Neural cell (in vitro differentiated cells): ENCODE data around the gene SIN3A. TPM values are rescaled to one million over a fixed set of nuclear protein-coding genes. Genes with fewer than 3 reads are reported as not detected.

Source experiments
- H2AFZ ChIP-seq: fragments of 200-600, 300-800 bp; sonication (generic), shearing (Covaris generic); 2 replicates; pipeline ENCODE4 v1.6.0; 2014; ENCODE audit warnings: low read depth, mild to moderate bottlenecking, antibody characterized with exemption, low read length, moderate library complexity
- H3F3A ChIP-seq: fragments of 200-600 bp; shearing (Covaris generic); 2 replicates; pipeline ENCODE4 v1.6.1; 2016; ENCODE audit warnings: mild to moderate bottlenecking, moderate library complexity, mixed read lengths, antibody characterized with exemption, low read length; ENCODE audit not compliant: insufficient read depth, poor library complexity, severe bottlenecking
- H3K27ac ChIP-seq: fragments of 200-600, 300-800 bp; sonication (generic), shearing (Covaris generic); 2 replicates; pipeline ENCODE4 v1.5.1; 2014; ENCODE audit warnings: mild to moderate bottlenecking, low read length, moderate library complexity
- H3K27me3 ChIP-seq: fragments of 300-800, 200-600 bp; sonication (generic), shearing (Covaris generic); 2 replicates; pipeline ENCODE4 v1.6.0; 2014; ENCODE audit warnings: mild to moderate bottlenecking, low read depth, low read length, moderate library complexity; ENCODE audit not compliant: insufficient read depth
- H3K36me3 ChIP-seq: fragments of 300-800, 200-600 bp; sonication (generic), shearing (Covaris generic); 2 replicates; pipeline ENCODE4 v1.5.1; 2014; ENCODE audit warnings: mild to moderate bottlenecking, antibody characterized with exemption, low read length, moderate library complexity; ENCODE audit not compliant: insufficient read depth
- H3K4me2 ChIP-seq: fragments of 300-800, 200-600 bp; sonication (generic), shearing (Covaris generic); 2 replicates; pipeline ENCODE4 v1.6.0; 2014; ENCODE audit warnings: mild to moderate bottlenecking, low read length
- H3K4me3 ChIP-seq: fragments of 300-800, 200-600 bp; sonication (generic), shearing (Covaris generic); 2 replicates; pipeline ENCODE4 v1.5.1; 2014; ENCODE audit warnings: mild to moderate bottlenecking, low read length, moderate library complexity
- H3K79me2 ChIP-seq: fragments of 200-600 bp; shearing (Covaris generic); replicated peaks from 2 replicates; pipeline ENCODE4 v1.6.0; 2014; ENCODE audit warnings: mild to moderate bottlenecking, low read length, moderate library complexity; ENCODE audit not compliant: insufficient read depth
- H3K9ac ChIP-seq: fragments of 300-800, 200-600 bp; sonication (generic), shearing (Covaris generic); 2 replicates; pipeline ENCODE4 v1.6.1; 2016; ENCODE audit warnings: mild to moderate bottlenecking, low read length, mixed read lengths
- H3K9me2 ChIP-seq: fragments of 200-600 bp; shearing (Covaris generic); 2 replicates; pipeline ENCODE4 v1.6.1; 2016; ENCODE audit warnings: mild to moderate bottlenecking, low read length, mixed read lengths; ENCODE audit not compliant: insufficient read depth
- H3K9me3 ChIP-seq: fragments of 200-600, 300-800 bp; sonication (generic), shearing (Covaris generic); 2 replicates; pipeline ENCODE4 v1.6.1; 2016; ENCODE audit warnings: mild to moderate bottlenecking, mixed run types, low read length, moderate library complexity, mixed read lengths
- H4K20me1 ChIP-seq: fragments of 200-600 bp; shearing (Covaris generic); 2 replicates; pipeline ENCODE4 v1.6.1; 2016; ENCODE audit warnings: mild to moderate bottlenecking, mixed run types; ENCODE audit not compliant: insufficient read depth
- EP300 ChIP-seq: fragments of 450-650 bp; conservative IDR thresholded peaks from 2 replicates; pipeline ENCODE4 v1.6.1; 2014; ENCODE audit warnings: antibody characterized with exemption, mild to moderate bottlenecking, moderate library complexity; ENCODE audit not compliant: poor library complexity, severe bottlenecking
- EZH2 ChIP-seq: fragments of 200-600, 300-800 bp; shearing (Covaris generic), sonication (generic); IDR thresholded peaks from 2 replicates; pipeline ENCODE4 v1.6.1; 2014; ENCODE audit warnings: antibody characterized with exemption, low read length, borderline replicate concordance, mild to moderate bottlenecking; ENCODE audit not compliant: insufficient read depth, poor library complexity, severe bottlenecking
- MXI1 ChIP-seq: fragments of 450-650 bp; conservative IDR thresholded peaks from 2 replicates; pipeline ENCODE4 v1.6.1; 2014; ENCODE audit warnings: antibody characterized with exemption, mild to moderate bottlenecking; ENCODE audit not compliant: poor library complexity, severe bottlenecking
- POLR2AphosphoS5 ChIP-seq: IDR thresholded peaks from 2 replicates; pipeline ENCODE4 v1.6.1; 2012
- RAD21 ChIP-seq: fragments of 450-650 bp; conservative IDR thresholded peaks from 2 replicates; pipeline ENCODE4 v1.6.1; 2014; ENCODE audit warnings: antibody characterized with exemption, mild to moderate bottlenecking, moderate library complexity
- SMC3 ChIP-seq: fragments of 450-650 bp; conservative IDR thresholded peaks from 2 replicates; pipeline ENCODE4 v1.6.1; 2014; ENCODE audit warnings: antibody characterized with exemption, mild to moderate bottlenecking, moderate library complexity; ENCODE audit not compliant: poor library complexity
- TAF1 ChIP-seq: IDR thresholded peaks from 2 replicates; pipeline ENCODE4 v1.6.1; 2012; ENCODE audit warnings: low read depth
- polyA plus RNA-seq: library from polyadenylated mRNA; depleted of rRNA; stranded (reverse); fragments of >200 nt; gene quantifications from 2 replicates; pipeline ENCODE4 v1.2.3, GENCODE V29; 2014
- TF ChIP-seq, protein P1 (sequence below): IDR thresholded peaks from 2 replicates; pipeline ENCODE4 v1.6.1; 2012; ENCODE audit warnings: borderline replicate concordance
- TF ChIP-seq, protein P2 (sequence below): fragments of 450-650 bp; IDR thresholded peaks from 2 replicates; pipeline ENCODE4 v1.5.1; 2014; ENCODE audit warnings: antibody characterized with exemption, mild to moderate bottlenecking, moderate library complexity; ENCODE audit not compliant: poor library complexity, severe bottlenecking

Gene SIN3A
- polyA plus RNA-seq, 1 donor from 2014 or later: 13.7 TPM

DNA sequence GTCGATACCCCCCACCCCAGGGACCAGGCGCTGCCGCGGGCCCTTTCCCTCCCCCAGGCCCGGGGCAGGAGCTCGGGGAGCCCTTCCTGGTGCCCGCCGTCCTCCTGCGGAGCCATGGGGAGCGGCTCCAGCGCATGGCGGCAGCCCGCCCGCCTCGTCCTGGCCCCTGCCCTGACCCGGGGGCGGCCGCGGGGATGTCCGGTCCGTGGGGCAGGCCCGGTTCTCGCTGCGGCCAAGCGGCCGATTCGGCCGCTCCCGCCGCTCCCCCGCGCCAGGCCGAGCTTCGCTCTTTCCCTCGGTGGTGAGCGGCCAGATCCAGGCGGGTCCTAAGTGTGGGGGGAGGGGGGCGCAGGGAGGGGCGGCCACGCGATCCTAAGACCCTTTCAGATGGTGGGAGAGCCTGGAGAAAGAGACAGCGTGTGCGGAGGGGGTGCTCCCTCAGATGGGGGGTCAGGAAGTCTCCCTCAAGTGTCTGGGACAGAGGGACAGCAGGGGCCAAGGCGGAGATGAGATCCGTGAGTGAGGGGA lies 103.4 kb downstream of the SIN3A start:
- Histone ChIP-seq H3K4me3 (peak overlapping the region; percentile 81), H3K27me3 (peaks cover 25% of the 10 kb centered on the region), H2AFZ (peak overlapping the region; percentile 56), H3K9me3 (no peaks in the 10 kb centered on the region), H3K9me2 (no peaks in the 10 kb centered on the region), H3K27ac (no peak overlapping the region), H3K79me2 (no peaks in the 10 kb centered on the region), H4K20me1 (no peaks in the 10 kb centered on the region), H3F3A (no peaks in the 10 kb centered on the region), H3K36me3 (no peaks in the 10 kb centered on the region), H3K4me2 (peak overlapping the region; percentile 68), H3K9ac (peak overlapping the region; percentile 62)
- TF ChIP-seq POLR2AphosphoS5: no peak
- TF ChIP-seq, protein P1, sequence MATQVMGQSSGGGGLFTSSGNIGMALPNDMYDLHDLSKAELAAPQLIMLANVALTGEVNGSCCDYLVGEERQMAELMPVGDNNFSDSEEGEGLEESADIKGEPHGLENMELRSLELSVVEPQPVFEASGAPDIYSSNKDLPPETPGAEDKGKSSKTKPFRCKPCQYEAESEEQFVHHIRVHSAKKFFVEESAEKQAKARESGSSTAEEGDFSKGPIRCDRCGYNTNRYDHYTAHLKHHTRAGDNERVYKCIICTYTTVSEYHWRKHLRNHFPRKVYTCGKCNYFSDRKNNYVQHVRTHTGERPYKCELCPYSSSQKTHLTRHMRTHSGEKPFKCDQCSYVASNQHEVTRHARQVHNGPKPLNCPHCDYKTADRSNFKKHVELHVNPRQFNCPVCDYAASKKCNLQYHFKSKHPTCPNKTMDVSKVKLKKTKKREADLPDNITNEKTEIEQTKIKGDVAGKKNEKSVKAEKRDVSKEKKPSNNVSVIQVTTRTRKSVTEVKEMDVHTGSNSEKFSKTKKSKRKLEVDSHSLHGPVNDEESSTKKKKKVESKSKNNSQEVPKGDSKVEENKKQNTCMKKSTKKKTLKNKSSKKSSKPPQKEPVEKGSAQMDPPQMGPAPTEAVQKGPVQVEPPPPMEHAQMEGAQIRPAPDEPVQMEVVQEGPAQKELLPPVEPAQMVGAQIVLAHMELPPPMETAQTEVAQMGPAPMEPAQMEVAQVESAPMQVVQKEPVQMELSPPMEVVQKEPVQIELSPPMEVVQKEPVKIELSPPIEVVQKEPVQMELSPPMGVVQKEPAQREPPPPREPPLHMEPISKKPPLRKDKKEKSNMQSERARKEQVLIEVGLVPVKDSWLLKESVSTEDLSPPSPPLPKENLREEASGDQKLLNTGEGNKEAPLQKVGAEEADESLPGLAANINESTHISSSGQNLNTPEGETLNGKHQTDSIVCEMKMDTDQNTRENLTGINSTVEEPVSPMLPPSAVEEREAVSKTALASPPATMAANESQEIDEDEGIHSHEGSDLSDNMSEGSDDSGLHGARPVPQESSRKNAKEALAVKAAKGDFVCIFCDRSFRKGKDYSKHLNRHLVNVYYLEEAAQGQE: no peak
- TF ChIP-seq TAF1: no peak
- TF ChIP-seq RAD21: no peak
- no peak for TF ChIP-seq EZH2
- no peak for TF ChIP-seq MXI1
- TF ChIP-seq, protein P2, sequence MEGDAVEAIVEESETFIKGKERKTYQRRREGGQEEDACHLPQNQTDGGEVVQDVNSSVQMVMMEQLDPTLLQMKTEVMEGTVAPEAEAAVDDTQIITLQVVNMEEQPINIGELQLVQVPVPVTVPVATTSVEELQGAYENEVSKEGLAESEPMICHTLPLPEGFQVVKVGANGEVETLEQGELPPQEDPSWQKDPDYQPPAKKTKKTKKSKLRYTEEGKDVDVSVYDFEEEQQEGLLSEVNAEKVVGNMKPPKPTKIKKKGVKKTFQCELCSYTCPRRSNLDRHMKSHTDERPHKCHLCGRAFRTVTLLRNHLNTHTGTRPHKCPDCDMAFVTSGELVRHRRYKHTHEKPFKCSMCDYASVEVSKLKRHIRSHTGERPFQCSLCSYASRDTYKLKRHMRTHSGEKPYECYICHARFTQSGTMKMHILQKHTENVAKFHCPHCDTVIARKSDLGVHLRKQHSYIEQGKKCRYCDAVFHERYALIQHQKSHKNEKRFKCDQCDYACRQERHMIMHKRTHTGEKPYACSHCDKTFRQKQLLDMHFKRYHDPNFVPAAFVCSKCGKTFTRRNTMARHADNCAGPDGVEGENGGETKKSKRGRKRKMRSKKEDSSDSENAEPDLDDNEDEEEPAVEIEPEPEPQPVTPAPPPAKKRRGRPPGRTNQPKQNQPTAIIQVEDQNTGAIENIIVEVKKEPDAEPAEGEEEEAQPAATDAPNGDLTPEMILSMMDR: no peak
- TF ChIP-seq EP300: no peak
- no peak for TF ChIP-seq SMC3

DNA sequence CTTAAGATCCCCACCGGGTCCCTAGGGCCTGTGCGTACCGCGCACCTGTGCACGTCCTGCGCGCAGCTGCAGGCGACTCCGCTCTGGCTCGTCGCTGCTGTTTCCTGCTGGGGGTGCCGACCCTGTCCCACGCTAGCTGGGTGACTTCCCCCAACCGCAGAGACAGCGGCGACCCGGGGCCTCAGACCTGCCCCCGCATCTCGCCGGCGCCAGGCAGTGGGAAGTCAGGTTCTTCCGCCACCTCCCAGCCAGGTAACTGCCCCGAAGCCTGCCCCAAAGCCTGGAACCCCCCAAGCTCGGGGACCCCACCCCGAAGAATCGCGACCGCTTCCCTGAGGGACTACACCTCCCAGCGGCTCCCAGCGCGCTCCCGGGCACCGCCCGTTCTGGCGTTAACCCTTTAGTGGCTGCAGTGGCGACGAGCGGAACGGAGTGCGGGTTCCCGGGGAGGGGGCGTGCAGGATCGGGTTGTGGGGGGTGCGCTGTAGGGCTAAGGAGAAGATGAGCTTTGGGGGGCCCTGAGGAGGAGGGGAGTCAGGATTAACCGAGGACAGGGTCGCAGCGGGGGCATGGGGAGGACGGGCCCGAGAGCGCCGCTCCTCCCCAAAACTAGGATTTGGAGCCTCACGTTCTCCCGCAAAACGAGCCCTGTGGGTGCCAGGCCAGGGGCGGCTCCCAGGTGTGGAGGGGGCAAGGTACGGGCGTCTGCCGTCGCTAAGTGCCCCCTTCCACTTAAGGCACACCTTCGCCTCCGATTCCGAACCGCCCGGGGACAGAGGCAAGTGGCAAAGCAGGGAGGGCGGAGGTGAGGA lies 104.1 kb downstream of the SIN3A start:
- TF ChIP-seq POLR2AphosphoS5 (peak; percentile 15), EP300 (no peak), TAF1 (no peak), RAD21 (no peak), MXI1 (peak; percentile 22), EZH2 (no peak)
- TF ChIP-seq, protein P1: no peak
- TF ChIP-seq, protein P2: peak; percentile 7

More for the DNA sequence above, 104.1 kb downstream of the SIN3A start:
- H3K4me2 ChIP-seq: peak overlapping the region; percentile 68
- H3F3A ChIP-seq: no peaks in the 10 kb centered on the region
- peak overlapping the region; percentile 56 for H2AFZ ChIP-seq
- H3K9me2 ChIP-seq: no peaks in the 10 kb centered on the region
- no peaks in the 10 kb centered on the region for H4K20me1 ChIP-seq
- H3K36me3 ChIP-seq: no peaks in the 10 kb centered on the region
- H3K79me2 ChIP-seq: no peaks in the 10 kb centered on the region
- peaks cover 25% of the 10 kb centered on the region for H3K27me3 ChIP-seq
- H3K4me3 ChIP-seq: peak overlapping the region; percentile 81
- no peaks in the 10 kb centered on the region for H3K9me3 ChIP-seq
- no peak overlapping the region for H3K27ac ChIP-seq
- H3K9ac ChIP-seq: peak overlapping the region; percentile 62
